HG02642 (cell line): Measurements from ENCODE around the gene RNF225.
A peak's percentile ranks its signal among the peaks of the same experiment; 100 is the strongest.
"Not testable (repeated sequence)": the region's sequence is repeated elsewhere in the genome, so short reads cannot be mapped to it uniquely, and the experiment has no call there.

Experiments
- ATAC-seq: cut with Tn5 transposase; IDR thresholded peaks from one replicate; pipeline ENCODE4 v1.9.1; 2021; ENCODE audit warnings: mild to moderate bottlenecking; ENCODE audit not compliant: unreplicated experiment, poor library complexity

Gene RNF225

DNA sequence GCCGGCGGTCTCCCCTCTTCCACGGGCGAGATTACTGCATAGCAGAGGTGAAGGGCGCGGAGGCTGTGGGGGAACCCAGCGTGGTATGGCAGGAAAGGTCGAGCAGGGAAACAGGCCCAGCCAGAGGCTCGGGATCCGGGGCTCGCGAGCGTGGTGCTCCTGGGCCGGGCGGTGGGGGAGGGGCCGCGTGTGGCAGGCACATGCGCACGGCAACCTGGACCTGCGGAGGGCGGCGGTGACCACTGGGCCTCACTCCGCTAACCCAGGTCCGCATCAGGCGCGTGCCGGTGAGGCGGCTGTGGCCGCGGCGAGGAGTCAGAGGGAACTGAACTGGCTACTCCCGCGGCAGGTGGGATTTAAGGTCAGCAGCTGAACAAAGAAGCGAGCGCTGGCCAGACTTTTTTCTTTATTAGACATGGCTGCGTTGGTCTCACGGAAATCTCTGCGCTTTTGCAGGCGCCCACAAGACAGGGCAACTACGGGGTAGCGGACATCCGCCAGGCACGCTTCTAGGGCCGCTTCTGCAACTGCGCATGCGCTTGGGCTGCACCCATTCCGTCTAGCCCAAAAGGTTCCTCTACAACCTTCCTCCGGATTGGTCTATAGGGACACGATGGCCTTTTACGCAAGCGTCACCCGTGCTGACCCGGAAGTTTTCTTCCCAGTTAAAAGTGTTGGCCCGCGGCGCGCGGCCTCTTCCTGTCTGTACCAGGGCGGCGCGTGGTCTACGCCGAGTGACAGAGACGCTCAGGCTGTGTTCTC, 8.7 kb upstream of the RNF225 start, which contains the start of gene RPS5:
Gene RPS5 (plus strand): TSS at position 694 of the 762 bp plus-strand sequence. CDS start 869 bp downstream, outside the sequence.
- peak; percentile 83 for ATAC-seq

DNA sequence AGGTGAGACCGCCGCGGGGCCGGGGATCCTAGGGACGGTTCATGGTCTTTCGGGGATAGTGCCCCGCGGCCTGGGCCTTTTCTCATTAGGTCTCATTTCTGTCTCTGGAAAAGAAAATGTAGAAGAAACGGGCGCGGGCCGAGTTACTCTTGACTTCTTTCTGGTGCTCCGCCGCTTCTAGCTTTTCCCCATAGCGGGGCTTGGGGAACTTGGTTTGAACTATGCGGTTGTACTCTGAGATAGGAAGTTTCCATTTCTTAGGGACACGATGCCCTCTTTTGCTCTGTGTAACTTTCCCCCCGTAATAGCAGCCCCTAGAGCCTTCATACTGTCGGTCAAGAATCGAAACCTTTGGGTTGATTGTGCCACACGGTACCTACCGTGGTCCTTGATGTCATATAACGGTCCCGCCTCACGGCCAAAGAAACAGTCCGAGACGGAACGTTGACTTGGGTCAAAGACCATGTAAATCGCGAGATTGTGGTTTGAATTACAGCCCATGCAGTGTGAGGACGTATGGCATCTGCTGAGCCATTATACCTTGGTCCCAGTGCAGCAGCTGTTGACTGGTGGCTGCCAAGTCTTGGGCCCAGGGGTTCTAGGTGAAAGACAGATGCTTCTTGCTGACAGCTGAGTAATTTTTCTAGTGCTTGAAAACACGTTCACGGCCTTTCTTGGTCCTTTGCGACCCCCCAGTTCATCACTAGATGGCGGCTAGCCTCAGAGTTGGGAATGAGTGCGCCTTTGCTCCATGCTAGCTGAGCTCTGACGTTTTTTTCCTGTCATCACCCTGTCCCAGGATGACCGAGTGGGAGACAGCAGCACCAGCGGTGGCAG, 7.9 kb upstream of the RNF225 start:
- ATAC-seq, result no peak

DNA sequence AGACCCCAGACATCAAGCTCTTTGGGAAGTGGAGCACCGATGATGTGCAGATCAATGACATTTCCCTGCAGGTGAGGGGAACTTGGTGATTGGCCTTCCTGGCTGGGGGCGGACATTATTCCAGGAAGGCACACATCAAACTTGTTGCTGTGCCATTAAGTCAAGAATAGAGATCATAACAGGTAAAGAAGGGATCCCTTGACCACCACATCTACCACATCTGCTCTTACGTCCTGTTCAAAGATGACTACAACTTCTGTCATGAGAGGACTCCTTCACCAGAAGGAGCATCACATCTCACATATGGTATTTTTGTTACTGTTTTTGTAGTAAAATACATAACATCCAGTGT, 7.3 kb upstream of the RNF225 start:
- no peak for ATAC-seq

DNA sequence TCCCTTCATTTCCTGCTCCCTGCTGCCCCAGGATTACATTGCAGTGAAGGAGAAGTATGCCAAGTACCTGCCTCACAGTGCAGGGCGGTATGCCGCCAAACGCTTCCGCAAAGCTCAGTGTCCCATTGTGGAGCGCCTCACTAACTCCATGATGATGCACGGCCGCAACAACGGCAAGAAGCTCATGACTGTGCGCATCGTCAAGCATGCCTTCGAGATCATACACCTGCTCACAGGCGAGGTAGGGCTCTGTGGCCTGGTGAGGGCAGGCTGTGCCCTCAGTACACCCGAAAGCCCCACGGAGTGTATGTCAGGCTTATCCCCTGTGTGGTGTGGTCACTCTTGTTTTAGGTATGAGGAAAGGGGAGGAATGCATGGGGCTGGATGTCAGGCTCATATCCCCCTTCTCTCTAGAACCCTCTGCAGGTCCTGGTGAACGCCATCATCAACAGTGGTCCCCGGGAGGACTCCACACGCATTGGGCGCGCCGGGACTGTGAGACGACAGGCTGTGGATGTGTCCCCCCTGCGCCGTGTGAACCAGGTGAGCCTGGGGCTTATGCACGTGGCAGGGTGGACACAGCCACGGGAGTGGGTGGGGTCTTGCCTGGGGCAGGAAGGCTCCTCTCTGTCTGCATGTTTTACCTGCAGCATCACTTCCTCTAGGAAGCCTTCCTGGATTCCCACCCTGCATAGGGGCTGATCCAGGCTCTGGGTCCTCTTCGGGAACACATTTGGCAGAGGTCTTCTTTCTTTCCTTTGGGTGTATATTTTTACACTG, 2.3 kb upstream of the RNF225 start:
- ATAC-seq, result no peak

DNA sequence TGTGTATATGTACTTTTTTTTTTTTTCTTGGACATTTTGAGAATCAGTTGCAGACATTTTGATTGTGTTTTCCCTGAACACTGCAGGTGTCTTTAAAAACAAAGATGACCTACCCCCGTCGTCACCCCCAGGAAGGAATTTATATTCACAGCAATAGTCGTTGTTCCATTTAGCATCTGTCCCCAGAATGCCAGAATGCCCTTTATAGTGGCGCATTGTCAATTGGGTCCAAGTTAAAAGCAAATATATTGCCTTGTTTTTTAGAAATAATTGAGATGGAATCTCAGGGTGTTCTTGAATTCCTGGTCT, 1.8 kb upstream of the RNF225 start:
- ATAC-seq, result no peak

DNA sequence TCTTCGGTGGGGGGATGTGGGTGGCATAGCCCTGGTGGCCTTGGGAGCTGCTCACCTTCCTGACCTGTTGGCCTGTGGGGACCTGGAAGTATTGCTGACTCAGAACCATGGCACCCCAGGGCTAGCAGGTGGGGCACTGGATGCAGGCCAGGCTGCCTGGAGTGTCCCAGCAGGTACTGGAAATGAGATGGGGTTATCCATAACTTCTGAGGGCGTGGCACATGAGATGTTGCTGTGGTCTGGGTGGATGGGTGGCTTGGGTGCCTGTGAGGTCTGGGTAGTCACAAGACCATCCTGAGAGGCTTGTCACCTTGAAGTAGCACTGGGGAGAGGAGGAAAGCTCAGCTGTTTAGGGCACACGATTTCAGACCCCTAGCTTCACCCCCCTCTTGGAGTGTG, 636 bp upstream of the RNF225 start:
- ATAC-seq, result no peak

DNA sequence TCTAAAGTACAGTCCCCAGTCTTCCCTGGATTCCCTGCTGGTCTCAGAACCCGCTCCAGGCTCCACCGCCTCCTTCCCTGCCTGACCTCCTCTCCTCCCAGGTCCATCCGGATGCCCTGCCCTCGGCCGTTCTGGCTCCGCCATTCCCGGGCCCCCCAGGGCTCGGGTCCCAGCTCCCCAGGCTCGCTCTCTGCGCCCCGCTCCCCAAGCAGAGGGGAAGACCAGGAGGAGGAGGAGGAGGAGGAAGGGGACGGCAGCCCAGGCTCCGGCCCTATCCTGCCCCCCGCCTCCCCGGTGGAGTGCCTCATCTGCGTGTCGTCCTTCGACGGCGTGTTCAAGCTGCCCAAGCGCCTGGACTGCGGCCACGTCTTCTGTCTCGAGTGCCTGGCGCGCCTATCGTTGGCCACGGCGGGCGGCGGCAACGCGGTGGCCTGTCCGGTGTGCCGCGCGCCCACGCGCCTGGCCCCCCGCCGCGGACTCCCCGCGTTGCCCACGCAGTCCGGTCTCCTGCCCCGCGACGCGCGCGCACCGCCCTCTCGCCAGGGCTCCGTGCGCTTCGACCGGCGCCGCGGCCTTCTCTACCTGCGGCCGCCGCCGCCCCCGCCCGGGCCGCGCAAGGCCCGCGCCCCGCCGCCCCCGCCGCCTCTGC, 647 bp downstream of the RNF225 start:
- ATAC-seq, result no peak

DNA sequence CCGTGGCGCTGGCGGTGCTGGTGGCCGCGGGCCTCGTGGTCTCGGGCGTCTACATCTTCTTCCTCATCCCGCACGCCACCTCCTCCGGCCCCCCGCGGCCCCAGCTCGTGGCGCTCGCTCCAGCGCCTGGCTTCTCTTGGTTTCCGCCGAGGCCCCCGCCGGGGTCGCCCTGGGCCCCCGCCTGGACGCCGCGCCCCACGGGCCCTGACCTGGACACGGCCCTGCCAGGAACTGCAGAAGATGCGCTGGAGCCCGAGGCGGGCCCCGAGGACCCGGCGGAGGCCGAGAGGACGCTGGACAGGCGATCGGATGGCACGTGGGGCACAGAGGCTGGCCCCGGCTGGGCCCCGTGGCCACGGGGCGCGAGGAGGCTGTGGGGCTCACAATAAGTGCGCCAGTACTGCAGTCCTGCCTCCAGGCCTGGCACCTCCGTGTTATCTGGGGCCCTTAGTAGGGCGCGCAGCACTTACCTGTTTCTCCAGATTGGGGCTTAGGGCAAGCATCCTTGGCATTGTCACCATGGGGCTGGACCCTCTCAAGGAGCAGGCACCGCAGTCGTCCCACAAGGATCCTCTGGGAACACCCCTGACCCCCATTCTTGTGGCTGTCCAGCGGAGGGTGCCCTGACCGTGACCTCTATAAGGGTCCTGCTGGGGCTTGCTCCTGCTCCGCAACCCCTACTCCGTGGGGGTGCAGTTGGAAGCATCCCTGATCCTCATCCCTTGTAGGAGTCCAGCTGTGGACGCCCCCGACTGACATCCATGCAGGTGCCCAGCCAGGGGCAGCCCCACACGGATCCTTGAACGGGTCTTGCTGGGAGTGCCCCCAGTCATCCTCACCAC, 1.5 kb downstream of the RNF225 start:
- ATAC-seq, result no peak

DNA sequence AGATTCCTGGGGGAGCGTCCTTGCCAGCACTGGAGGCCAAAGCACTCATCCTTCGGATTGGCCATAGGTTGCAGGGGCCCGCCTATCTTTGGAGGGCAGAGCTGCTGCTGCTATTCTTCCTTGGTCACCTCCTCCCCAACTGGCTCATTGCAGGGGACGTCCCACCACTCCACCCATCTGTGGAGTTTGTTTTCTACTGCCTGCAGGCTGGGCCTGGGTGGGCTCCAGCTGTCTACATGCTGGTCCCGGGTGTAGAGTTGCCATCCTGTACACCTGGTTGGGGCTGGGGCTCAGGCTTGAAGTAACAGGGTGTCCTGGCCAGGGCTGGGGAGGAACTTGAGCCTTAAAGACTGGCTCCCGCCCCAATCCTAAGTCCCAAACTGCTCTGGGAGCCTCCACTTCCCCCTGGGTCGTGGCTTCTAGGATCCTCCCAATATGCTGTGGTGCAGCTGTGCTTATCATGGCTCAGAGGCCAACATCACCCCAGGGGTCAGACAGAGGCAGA, 2.1 kb downstream of the RNF225 start:
- ATAC-seq, result no peak

DNA sequence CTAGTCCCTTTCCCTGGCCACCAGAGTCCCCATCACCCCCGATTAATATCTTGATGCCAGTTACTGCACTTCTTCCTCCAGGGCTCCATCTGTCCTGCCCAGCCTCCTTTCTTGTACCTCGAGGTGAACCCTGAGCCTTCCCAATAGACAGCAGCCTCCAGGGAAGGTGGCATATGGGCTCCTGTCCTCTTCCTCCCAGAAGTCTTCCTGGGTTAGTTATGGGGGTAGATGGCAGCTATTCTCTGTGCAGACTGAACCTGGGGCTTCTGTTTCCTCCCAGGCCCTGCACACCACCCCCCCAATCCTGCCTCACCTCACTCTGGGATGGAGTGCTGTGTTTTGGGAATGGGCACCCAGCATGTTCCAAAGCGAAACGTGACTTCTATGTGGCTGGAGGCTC, 2.6 kb downstream of the RNF225 start:
- ATAC-seq, result no peak

DNA sequence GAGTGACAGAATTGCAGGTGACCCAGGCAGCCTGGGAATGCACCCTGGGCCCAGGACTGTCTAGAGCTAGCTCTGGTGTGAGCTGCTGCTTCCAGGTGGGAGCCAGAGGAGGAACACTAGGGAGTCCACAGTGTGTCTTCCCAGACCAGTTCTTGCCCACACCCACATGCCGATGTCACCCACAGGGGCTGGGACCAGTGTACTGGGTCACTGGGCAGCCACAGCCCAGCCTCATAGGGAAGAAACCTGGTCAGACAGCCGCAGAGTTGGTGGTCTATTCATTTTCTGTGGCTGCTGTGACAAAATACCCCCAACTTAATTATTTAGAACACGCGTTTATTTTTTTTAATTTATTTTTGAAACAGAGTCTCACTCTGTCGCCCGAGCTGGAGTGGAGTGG, 3.1 kb downstream of the RNF225 start:
- ATAC-seq, result no peak

DNA sequence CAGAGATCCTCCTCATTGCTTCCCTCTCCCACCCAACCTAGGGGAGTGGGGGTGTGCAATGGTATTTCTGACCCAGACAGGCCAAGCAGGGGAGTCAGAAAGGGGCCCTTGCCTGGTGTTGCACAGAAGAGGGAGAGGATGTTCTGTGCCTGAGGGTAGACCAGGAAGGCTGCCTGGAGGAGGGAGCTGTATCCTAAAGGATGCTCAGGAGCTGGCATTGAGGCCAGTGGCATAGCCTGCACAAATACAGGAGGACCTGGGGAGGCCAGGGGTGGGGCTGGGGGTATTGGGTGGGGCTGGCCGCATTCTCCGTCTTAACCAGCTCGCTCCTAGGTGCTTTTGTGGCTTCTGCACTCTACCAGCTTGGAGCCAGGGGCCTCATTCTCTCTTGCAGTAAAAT, 4.4 kb downstream of the RNF225 start:
- no peak for ATAC-seq

DNA sequence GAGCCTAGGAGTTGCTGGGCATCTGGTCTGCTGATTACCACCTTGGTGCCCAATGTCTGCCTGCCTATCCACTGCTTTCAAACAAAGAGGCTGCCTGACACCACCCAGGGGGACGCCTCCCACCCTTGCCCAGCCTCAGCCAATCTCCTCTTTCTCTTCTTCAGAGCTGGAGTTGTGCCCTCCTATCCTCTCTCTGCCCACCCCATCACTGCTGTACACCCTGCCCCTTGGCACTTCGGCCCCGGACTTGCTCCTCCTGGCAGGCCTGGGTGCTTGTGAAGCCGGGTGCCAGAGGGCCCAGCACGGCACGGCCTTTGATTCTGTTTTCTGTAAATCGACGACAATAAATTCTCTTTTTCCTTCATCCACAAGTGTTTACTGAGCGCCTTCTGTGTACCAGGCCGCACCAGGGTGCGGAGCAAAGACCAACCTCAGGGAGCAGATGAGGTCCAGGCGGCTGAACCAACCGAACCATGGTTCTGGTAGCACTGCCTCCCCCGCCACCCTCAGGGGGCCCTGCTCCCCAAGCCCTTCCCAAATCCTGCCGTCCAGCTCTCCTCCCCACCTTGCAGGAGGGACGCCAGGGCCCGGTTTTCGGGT, 5.0 kb downstream of the RNF225 start:
- no peak for ATAC-seq

DNA sequence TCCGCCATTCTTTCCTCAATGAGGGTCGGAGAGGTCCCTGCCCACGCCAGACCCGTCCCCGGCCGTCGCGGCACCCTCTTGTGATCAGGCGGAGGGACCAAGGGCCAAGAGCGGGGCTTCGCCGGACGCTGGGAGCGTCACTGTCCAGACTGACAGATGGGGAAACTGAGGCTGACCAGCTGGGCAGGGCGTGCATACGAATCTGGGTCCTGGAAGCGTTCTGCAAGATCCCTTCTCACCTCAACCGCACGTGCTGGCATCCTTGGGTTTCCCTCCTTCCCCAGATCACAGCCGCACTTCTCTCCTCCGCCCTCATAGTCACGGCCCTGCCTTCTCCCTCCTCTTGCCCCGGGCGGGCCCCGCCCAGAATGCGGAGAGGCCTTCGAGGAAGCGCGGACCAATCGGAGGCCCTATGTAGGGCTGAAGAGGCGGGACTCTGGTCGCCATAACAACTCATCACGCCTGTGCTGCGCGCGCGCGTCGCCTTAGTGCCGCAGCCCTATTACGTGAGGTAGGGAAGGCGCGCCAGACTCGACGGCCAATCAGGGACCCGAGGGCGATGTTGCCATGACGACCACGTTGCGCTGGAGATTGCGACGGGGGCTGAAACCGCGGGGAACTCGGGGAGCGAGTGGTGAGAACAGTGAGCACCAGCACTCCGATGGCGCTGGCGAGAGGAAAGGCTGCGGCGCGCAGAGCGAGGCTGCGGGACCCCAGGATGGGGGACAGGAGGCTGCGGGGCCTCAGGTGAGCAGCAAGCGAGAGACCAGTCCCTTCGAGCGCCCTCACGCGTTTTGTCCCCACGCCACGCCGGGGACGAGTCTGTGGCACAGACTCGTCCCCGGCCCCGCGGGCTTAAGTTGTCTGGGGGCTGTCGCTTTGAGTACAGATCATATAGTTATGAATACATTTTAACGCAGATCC, 5.7 kb downstream of the RNF225 start:
- peak; percentile 98 for ATAC-seq

DNA sequence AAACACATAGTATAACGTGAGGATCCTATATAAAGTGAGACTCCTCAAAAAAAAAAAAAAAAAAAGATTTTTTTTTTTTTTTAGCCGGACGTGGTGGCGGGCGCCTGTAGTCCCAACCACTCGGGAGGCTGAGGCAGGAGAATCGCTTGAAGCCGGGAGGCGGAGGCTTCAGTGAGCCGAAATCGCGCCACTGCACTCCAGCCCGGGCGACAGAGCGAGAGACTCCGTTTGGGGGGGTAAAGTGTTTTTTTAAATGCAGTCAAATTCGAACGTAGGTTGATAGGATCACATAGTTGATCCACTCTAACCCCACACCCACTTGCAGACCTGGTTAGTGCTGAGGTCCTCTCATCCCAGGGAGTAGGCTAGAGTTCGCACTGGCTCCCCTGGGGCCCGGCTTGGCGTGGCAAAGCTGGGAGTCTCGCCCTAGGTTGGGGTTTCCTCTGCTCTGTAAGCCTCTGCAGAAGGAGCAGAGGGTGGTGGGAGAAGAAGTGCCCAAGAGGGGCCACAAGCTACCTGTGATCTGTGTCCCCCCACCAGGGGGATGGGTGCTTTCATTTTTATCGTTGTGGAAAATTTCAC, 6.5 kb downstream of the RNF225 start:
- ATAC-seq, result no peak

DNA sequence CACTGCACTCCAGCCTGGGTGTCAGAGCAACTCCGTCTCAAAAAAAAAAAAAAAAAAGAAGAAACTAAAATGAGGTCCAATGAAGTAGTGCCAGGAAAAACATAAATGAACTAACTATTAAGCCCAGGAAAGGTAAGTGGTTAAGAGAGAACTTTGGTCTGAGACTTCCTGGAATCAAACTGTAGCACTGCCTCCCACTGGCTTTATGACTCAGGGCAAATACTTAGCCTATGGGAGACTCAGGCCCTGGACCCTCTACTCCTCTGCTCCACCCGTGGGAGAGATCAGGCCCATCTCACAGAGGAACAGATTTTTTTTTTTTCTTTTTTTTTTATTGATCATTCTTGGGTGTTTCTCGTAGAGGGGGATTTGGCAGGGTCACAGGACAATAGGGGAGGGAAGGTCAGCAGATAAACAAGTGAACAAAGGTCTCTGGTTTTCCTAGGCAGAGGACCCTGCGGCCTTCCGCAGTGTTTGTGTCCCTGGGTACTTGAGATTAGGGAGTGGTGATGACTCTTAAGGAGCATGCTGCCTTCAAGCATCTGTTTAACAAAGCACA, 8.5 kb downstream of the RNF225 start:
- not testable (repeated sequence) for ATAC-seq

DNA sequence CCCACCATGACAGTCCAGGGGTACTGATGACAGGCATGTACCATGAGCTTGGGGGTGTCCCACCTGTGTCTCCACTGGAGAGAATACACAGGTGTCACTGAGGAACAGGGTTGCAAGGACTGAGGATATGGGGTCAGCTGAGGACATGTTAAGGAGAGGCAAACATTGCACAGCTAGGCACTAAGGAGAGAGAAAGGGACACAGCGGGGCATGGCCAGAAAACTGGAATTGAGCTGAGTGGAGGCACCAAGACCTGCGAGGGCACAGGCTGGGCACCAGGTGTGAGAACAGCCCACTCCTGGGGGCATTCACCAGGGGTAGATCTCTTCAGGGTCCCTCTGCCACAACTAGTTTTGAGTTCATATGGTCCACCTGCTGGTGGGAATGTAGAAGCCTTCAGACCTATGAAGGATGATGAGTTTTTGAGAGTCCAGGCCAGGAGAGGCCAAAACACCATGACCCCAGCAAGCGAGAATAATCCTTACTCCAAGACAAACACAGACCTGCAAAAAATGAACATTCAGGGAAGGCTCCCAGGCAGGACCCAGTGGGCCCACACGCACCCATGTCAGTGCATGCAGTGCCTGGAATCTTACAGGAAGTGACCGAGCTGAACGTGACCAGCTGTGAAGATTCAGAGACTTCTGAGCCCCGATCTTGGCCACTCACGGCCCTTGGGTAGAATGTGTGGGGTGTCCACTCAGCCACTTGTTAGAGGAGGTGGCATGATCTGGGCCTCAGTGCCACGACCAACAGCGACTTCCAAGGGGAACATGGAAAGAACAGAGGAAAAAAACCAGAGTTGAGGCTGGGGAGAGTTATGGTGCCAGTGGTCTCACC, 11.6 kb downstream of the RNF225 start:
- ATAC-seq, result no peak
